ENCODE measurements around the gene OR51V1. TPM values are rescaled to one million over a fixed set of nuclear protein-coding genes. Genes with fewer than 3 reads are reported as not detected.

The OR51V1 gene
- total and polyA plus RNA-seq, 2 of the 13 experiments (the other 11 are each of a cell fraction or from before 2014, with no cell fraction given), result not detected

DNA sequence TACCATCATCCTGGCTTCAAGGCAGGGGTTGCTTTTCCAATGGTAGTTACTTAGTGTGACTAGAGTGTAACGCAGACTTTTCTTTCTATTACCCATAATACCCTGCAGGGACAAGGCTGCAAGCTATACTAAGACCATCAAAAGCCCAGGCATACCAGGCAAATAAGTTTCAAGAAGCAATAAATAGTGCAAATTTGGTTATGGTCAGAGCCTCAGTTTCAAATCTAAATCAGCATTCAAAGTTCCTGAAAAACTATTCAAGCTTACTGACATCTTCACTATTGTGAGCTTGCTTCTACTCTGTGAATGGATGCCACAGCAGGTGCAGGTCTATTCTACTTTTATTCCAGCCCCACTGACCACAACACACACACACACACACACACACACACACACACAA lies 28.9 kb upstream of the OR51V1 start:
- ChIA-PET POLR2A (no interaction called here), CTCF (ENCODE audit: low intra/inter-chr PET ratio, low total read pairs) (no interaction called here)

DNA sequence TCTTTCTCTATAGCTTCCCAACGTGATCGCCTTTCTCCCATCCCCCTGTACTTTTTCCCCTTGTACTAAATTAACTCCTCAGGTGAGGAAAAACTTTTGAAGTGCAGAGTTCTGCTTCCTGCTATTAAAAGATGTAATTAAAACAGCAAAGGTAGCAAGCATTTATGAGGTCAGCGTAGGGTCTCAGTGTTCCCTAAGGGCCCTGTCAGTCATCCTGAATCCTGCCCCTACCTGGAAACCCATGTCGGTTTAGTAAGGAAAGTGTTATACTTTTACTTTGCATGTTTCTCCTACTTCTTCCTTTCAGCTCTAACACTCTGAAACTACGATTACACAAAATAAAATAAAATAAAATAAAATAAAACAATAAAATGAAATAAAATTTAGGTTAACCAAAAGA lies 27.6 kb upstream of the OR51V1 start:
- under 1% methylated on average over 5 of the region's 5 CpGs for WGBS (ENCODE audit: low lambda C conversion rate)
- H3K79me2 ChIP-seq (ENCODE audit: insufficient read depth, low read length), result no peaks in the 10 kb centered on the region
- H3K4me3 ChIP-seq (replicated peaks in 1 of 3; ENCODE audit: insufficient read depth in 1 of 3, low read depth in 2 of 3, low read length in 3 of 3), result no peak overlapping the region
- H3K27ac ChIP-seq (ENCODE audit: extremely low read length, insufficient read depth, low read length), result no peak overlapping the region
- H3K4me2 ChIP-seq (ENCODE audit: low read depth, low read length), result no peak overlapping the region
- H2AFZ ChIP-seq (ENCODE audit: low read length), result no peak overlapping the region
- BruUV-seq (replicated peaks), result no TSS peak
- no peak for DNase-seq (ENCODE audit: low spot score)
- in situ Hi-C loops (cut with HindIII; ENCODE audit: extremely low pct_ligation_motif_present, low pct_unique_long_range_greater_than_20kb) (no loop called here), intact Hi-C loops (cut with micrococcal nuclease; ENCODE audit: unreplicated experiment) (no loop called here)
- H3K27me3 ChIP-seq (ENCODE audit: control insufficient read depth in 1 of 2, insufficient read depth in 2 of 2, low read length in 2 of 2), result peaks cover 0 to 3% of the 10 kb centered on the region in 2 experiments; a peak in 1 of 5 replicates
- H4K20me1 ChIP-seq (ENCODE audit: insufficient read depth, low read length), result no peaks in the 10 kb centered on the region
- no peak overlapping the region for H3K9ac ChIP-seq (ENCODE audit: insufficient read depth, low read depth, low read length)
- ChIA-PET POLR2A (no interaction called here), CTCF (ENCODE audit: low intra/inter-chr PET ratio, low total read pairs) (no interaction called here)
- no peak for FAIRE-seq
- H3K36me3 ChIP-seq (replicated peaks in 1 of 2; ENCODE audit: control insufficient read depth in 1 of 2, insufficient read depth in 2 of 2, low read length in 2 of 2), result no peaks in the 10 kb centered on the region
- no peaks in the 10 kb centered on the region for H3K9me3 ChIP-seq (ENCODE audit: low read length)
- no peaks in the 10 kb centered on the region for H3K4me1 ChIP-seq (ENCODE audit: insufficient read depth, low read length)
- ATAC-seq, result no peak
- TF ChIP-seq TOPORS (CRISPR knock-in tag; IDR thresholded peaks at IDR 0.05) (no peak), ZNF451 (CRISPR knock-in tag; IDR thresholded peaks at IDR 0.05) (no peak), KLF6 (CRISPR knock-in tag; IDR thresholded peaks at IDR 0.05) (no peak), CHCHD3 (CRISPR knock-in tag; IDR thresholded peaks at IDR 0.05) (no peak), ZNF138 (CRISPR knock-in tag; IDR thresholded peaks at IDR 0.05; ENCODE audit: low read depth) (no peak), GLI4 (CRISPR knock-in tag; IDR thresholded peaks at IDR 0.05; ENCODE audit: borderline replicate concordance) (no peak), TBP (CRISPR knock-in tag; IDR thresholded peaks at IDR 0.05) (no peak), JARID2 (CRISPR knock-in tag; IDR thresholded peaks at IDR 0.05; ENCODE audit: insufficient replicate concordance) (no peak), ZNF773 (CRISPR knock-in tag; IDR thresholded peaks at IDR 0.05; ENCODE audit: borderline replicate concordance) (no peak)
- TF ChIP-seq, protein P1, sequence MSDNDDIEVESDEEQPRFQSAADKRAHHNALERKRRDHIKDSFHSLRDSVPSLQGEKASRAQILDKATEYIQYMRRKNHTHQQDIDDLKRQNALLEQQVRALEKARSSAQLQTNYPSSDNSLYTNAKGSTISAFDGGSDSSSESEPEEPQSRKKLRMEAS (IDR thresholded peaks at IDR 0.05), result no peak

More for the DNA sequence above, 28.9 kb upstream of the OR51V1 start:
- DNase-seq (ENCODE audit: low spot score), result no peak
- Histone ChIP-seq H3K9ac (ENCODE audit: insufficient read depth, low read depth, low read length) (no peak overlapping the region), H3K9me3 (ENCODE audit: low read length) (no peaks in the 10 kb centered on the region), H3K27ac (ENCODE audit: extremely low read length, insufficient read depth, low read length) (no peak overlapping the region), H3K4me1 (ENCODE audit: insufficient read depth, low read length) (no peaks in the 10 kb centered on the region), H2AFZ (ENCODE audit: low read length) (no peak overlapping the region), H3K4me3 (replicated peaks in 1 of 3; ENCODE audit: insufficient read depth in 1 of 3, low read depth in 2 of 3, low read length in 3 of 3) (no peak overlapping the region), H4K20me1 (ENCODE audit: insufficient read depth, low read length) (no peaks in the 10 kb centered on the region), H3K27me3 (ENCODE audit: control insufficient read depth in 1 of 2, insufficient read depth in 2 of 2, low read length in 2 of 2) (peaks cover 0 to 3% of the 10 kb centered on the region in 2 experiments; a peak in 1 of 5 replicates), H3K79me2 (ENCODE audit: insufficient read depth, low read length) (no peaks in the 10 kb centered on the region), H3K36me3 (replicated peaks in 1 of 2; ENCODE audit: control insufficient read depth in 1 of 2, insufficient read depth in 2 of 2, low read length in 2 of 2) (no peaks in the 10 kb centered on the region), H3K4me2 (ENCODE audit: low read depth, low read length) (no peak overlapping the region)
- in situ Hi-C loops (cut with HindIII; ENCODE audit: extremely low pct_ligation_motif_present, low pct_unique_long_range_greater_than_20kb), result no loop called here
- intact Hi-C loops (cut with micrococcal nuclease; ENCODE audit: unreplicated experiment), result no loop called here
- BruUV-seq (replicated peaks), result no TSS peak
- FAIRE-seq, result no peak
- no peak for TF ChIP-seq EEA1 (CRISPR knock-in tag; IDR thresholded peaks at IDR 0.05; ENCODE audit: borderline replicate concordance)
- TF ChIP-seq ZSCAN20 (CRISPR knock-in tag; IDR thresholded peaks at IDR 0.05; ENCODE audit: borderline replicate concordance), result no peak
- no peak for TF ChIP-seq SRSF1 (optimal IDR thresholded peaks at IDR 0.05; ENCODE audit: low read depth, low read length)
- TF ChIP-seq, protein P2, sequence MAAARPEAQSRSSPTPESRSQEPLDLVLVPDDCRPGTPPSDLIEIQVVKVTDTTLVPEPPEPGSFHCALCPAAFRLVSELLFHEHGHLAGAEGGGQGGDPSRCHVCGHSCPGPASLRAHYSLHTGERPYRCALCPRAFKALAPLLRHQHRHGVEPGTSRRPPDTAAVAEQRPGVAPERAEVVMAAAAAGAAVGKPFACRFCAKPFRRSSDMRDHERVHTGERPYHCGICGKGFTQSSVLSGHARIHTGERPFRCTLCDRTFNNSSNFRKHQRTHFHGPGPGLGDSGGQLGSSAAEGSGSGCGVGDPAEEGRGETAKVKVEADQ (CRISPR knock-in tag; IDR thresholded peaks at IDR 0.05; ENCODE audit: borderline replicate concordance), result no peak
- TF ChIP-seq ZNF501 (CRISPR knock-in tag; IDR thresholded peaks at IDR 0.05), result no peak
- no peak for TF ChIP-seq ZNF790 (CRISPR knock-in tag; IDR thresholded peaks at IDR 0.05; ENCODE audit: borderline replicate concordance)
- TF ChIP-seq, protein P3, sequence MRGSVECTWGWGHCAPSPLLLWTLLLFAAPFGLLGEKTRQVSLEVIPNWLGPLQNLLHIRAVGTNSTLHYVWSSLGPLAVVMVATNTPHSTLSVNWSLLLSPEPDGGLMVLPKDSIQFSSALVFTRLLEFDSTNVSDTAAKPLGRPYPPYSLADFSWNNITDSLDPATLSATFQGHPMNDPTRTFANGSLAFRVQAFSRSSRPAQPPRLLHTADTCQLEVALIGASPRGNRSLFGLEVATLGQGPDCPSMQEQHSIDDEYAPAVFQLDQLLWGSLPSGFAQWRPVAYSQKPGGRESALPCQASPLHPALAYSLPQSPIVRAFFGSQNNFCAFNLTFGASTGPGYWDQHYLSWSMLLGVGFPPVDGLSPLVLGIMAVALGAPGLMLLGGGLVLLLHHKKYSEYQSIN (CRISPR knock-in tag; IDR thresholded peaks at IDR 0.05; ENCODE audit: borderline replicate concordance), result no peak
- no peak for TF ChIP-seq TCF7 (IDR thresholded peaks at IDR 0.05; ENCODE audit: low read depth)
- no peak for TF ChIP-seq ZNF589 (CRISPR knock-in tag; conservative IDR thresholded peaks at IDR 0.05)
- TF ChIP-seq ZNF782 (CRISPR knock-in tag; IDR thresholded peaks at IDR 0.05; ENCODE audit: borderline replicate concordance), result no peak
- no peak for TF ChIP-seq IRF2 (CRISPR knock-in tag; IDR thresholded peaks at IDR 0.05)
- TF ChIP-seq STAT5B (CRISPR knock-in tag; IDR thresholded peaks at IDR 0.05), result no peak
- no peak for TF ChIP-seq KAT7 (CRISPR knock-in tag; IDR thresholded peaks at IDR 0.05; ENCODE audit: borderline replicate concordance)
- ATAC-seq, result no peak
- 0% methylated on average over 1 of the region's 1 CpG for WGBS (ENCODE audit: low lambda C conversion rate)

Measured in HepG2 (cell line).